A673 (cell line): ENCODE measurements around the gene FBN3.

Source experiments
- CTCF ChIP-seq: fragments of 300-800, 200-600 bp; sonication (generic); conservative IDR thresholded peaks from 2 replicates; pipeline ENCODE4 v1.5.1; 2017; ENCODE audit warnings: low read depth, mild to moderate bottlenecking, antibody characterized with exemption, low read length, moderate library complexity, mixed read lengths
- EZH2 ChIP-seq: fragments of 200-600 bp; sonication (generic); IDR thresholded peaks from 2 replicates; pipeline ENCODE4 v1.6.1; 2017; ENCODE audit warnings: borderline replicate concordance, low read depth, mild to moderate bottlenecking, mixed read lengths, antibody characterized with exemption, low read length; ENCODE audit not compliant: poor library complexity, severe bottlenecking

GRCh38 chr19:8084152-8084551 is 65.2 kb downstream of the FBN3 start:
- TF ChIP-seq CTCF: no peak
- no peak for TF ChIP-seq EZH2
